HG03280 (cell line): ENCODE data around the gene KIF26A.

Source experiments
- ATAC-seq: cut with Tn5 transposase; IDR thresholded peaks from one replicate; pipeline ENCODE4 v1.9.1; 2021; ENCODE audit warnings: mild to moderate bottlenecking, moderate library complexity; ENCODE audit not compliant: unreplicated experiment

The KIF26A gene

DNA sequence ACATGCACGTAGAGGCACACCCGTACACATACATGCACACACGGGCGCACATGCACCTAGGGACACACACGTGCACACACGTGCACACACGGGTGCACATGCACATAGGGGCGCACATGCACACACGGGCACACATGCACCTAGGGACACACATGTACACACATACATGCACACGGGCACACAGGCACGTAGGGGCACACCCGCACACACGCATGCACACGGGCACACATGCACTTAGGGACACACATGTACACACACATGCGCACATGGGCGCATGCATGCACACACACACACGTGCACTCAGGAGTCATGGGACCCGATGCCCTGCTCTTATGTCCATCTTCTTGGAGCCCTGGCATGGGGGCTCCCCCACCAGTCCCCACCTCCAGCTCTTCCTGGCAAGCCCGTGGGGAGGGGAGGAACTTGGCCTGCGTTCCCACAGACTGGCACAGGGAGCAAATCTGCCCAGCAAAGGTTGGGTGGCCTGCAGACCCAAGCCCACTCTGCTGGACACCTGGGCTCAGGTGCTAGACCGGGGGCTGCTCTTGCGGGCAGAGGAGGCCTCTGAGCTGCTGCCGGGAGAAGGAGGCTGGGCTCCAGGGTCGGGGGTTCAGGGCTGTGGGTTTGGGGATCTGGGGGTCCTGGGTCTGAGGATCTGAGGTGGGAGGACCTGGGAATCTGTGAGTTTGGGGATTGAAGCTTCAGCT lies 51.4 kb downstream of the KIF26A start:
- no peak for ATAC-seq

DNA sequence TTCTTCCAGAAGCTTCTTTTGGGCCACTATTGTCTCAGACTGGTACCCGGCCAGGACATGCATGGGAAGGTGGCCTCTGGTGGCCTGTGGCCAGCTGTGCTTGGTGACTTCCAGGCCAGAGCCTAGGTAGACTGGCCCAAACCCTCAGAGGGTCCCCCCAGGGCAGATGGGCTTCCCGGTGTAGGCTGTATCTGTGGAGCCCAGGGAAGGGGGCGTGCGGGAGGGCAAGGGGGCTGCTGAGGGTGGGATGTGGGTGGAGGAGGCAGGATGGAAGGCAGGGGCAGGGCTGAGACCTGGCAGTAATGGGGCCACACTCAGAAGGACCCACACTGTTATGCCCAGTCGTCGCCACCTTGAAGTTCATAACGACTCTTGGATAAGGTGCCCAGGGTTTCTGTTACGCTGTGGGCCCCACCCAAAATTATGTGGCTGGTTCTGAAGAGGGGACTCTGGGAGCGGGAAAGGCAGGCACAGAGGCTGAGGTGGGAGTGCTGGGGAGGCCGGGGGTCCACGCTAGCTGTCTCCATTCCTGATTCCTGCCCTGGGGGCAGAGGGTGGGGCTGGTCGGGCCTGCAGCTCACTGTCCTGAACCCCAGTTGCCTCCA lies 52.1 kb downstream of the KIF26A start:
- ATAC-seq, result no peak

GRCh38 chr14:104191409-104191997 lies 53.1 kb downstream of the KIF26A start:
- ATAC-seq, result no peak

- ATAC-seq, result no peak
These were observed 53.9 kb downstream of the KIF26A start for GRCh38 chr14:104192146-104192882.

DNA sequence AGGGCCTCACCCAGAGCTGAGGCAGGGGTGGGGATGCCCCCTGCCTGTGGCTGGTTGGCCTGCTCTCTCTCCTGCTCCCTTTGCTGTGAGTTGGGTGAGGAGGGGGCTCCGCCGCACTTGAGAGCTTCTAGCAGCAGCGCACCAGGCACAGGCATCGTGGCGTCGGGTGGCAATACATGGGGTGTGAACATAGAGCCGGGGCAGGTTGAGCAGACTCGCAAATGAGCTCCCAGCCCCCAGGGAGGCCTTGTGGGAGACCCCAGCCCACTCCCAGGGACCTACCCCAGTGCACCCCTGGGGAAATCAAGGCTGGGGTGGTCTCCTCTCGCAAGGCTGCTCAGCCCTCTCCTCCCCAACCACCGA lies 54.5 kb downstream of the KIF26A start:
- ATAC-seq, result no peak

DNA sequence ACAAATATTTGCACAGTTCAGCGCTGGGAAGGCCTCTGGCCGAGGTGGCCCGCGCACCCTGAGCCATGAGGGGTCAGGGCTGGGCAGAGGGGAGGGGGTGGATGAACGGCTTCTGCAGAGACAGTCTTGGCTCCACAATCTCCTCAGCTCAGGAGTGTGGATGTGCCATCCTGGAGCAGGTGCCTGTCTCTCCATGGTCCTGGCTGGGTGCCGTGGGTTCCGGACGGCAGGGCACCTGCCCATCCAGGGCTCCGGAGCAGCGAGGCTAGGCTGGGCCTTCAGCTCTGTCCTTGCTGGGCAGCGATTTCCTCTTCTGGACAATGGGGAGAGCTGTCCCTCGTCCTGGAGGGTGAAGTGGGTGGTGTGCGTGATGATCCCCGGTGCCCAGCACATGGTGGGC lies 55.6 kb downstream of the KIF26A start:
- ATAC-seq, result no peak

DNA sequence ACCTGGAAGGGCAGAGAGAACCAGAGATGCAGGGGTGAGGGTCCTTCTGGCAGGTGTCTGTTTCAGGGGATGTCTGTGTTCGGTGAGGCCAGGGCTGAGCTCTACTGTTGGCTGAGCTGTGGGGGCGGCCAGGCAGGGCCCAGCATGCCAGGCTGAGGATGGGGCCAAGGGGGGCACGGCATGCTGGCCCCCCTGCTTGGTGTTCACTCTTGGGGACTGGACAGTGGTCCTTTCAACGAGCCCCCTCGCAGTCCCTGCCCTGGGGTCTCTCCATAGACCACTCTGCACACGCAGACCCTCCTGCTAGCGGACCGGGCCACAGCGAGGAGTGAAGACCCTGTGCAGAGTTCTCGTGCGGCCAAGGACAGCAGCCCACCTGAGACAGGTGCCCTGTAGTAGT lies 56.3 kb downstream of the KIF26A start:
- ATAC-seq, result no peak

- no peak for ATAC-seq
These were observed 57.0 kb downstream of the KIF26A start for GRCh38 chr14:104195361-104195760.

GRCh38 chr14:104195878-104196277 lies 57.5 kb downstream of the KIF26A start:
- no peak for ATAC-seq

DNA sequence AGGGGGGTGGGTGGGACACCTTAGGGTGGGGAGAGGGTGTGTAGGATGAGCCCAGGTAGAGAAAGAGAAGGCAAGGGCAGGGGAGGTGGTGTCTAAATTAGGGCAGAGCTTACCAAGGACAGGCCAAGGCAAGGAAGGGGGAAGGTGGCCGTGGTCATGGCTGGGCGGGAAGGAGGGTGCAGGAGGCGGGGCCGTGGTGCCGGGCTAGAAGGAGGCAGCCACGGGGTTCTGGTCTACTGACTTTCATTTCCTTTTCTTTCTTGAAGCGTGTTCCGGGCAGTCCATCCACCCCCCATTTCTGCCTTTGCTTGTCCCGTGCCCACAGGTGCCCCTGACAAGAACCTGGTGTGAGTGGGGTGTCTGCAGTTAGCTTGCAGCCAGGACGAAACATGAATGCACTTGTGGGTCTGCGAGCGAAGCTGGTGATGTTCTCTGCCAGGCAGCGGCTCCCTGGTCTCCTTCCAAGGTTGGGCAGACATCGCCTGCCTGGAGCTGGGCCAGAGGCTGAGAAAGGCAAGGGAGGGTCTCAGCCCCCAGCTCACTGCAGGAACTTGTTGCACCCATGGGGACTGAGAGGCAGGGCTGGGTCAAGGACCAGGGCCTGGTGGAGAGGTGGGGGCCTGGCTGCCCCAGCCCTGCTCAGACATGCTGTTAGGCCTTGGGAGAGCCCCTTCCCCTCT lies 58.2 kb downstream of the KIF26A start:
- no peak for ATAC-seq

DNA sequence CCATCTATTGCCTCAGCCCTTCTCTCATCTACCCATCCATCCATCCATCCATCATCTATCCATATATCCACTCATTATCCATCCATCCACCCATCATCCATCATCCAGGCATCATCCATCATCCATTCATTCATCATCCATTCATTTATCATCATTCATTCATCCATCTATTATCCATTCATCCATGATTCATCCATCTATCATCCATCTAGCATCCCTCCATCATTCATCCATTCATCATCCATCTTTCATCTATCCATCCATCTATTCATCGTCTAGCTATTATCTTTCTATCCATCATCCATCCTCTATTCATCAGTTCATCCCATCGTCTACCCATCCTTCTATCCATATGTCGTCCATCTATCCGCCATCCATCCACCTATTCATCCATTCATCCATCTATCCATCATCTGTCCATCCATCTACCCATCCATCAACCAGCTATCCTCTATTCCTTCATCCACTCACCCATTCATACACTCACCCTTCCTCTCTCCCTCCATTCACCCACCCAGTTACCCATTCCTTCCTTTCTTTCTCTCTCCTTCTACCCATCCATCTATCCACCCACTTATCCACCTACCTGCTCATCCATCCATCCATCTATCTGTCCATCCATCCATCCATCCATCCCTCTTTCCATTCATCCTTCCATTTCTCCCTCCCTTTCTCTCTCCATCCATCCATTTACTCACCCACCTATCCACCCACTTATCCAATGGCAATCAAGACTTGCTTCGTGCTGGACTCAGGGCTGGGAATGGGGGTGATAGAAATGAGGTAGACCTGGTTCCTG lies 59.3 kb downstream of the KIF26A start:
- no peak for ATAC-seq

GRCh38 chr14:104199266-104199895 lies 61.0 kb downstream of the KIF26A start:
- ATAC-seq, result no peak

- ATAC-seq, result no peak
These were observed 61.7 kb downstream of the KIF26A start for GRCh38 chr14:104200106-104200505.

DNA sequence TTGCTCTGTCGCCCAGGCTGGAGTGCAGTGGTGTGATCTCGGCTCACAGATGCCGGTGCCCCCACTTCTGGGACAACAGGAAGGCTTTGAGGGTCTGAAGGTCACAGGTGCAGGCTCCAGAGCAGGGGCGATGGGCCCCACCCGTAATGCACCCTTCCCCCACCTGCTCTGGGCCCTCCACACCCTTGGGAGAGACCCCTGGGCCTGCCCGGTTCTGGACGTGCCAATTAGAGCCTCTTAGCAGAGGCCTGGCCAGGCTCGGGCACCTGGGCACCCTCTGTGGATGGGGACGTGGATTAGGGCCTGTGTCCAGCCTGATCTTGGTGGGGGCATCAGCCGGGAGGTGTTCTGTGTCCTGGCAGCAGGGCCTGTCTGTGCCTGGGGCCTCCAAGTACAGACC lies 62.2 kb downstream of the KIF26A start:
- ATAC-seq, result no peak

- ATAC-seq, result no peak
These were observed 62.7 kb downstream of the KIF26A start for GRCh38 chr14:104201063-104201462.

DNA sequence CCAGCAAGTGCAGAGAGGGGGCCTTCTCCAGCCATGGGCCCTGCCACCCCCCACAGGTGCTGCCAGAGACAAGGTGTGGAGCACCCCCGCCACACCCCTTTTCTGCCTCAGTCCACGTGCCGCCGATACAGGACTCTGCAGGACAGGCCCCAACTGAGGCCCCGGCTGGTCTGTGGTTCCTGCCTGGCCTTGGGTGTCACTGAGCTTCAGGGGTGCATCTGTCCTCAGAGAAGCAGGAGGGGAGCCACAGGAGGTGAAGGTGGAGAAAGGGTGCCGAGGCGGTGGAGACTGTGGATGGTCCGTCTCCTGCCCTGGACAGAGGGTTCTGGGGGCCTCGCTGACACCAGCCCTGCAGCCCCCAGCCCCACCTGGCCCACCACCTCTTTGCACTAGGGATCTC lies 63.1 kb downstream of the KIF26A start:
- ATAC-seq, result no peak

DNA sequence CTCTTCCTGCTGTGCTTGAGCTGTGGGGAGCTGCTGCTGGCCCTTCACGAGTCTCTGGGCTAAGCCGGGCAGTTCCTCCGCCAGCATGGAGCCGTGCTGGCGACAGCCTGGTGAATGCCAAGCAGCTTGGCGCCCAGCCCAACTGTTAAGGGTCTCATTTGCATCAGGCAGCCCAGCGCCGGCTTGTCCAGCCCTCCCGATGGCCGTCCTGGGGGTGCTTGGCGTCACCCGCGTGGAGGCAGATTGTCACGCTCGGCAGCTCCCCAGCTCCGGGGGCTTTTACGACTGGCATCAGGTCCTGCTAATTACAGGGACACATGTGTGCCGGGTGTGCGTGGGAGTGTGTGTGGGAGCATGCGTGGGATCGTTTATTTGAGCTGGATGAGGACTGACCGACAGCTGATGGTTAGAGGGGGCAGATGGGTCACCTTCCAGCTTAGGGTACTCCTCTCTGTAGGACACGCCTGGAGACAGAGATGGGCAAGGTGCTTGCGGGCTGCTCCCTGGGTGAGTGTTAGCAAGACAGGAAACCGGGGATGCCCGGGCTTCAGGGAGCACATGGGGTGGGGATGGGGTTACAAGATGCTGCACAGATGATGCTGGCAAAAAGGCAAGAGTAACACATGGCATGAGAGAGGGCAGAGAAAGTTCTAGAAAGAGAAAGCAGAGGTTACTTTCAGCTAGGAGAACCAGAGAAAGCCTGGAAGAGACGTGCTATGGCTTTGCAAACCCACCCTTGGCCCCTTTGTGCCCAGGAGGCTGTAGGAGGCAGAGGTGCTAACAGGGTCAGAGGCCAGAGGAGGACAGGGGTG lies 64.1 kb downstream of the KIF26A start:
- ATAC-seq, result no peak

- ATAC-seq, result no peak
These were observed 64.7 kb downstream of the KIF26A start for GRCh38 chr14:104203071-104203425.

DNA sequence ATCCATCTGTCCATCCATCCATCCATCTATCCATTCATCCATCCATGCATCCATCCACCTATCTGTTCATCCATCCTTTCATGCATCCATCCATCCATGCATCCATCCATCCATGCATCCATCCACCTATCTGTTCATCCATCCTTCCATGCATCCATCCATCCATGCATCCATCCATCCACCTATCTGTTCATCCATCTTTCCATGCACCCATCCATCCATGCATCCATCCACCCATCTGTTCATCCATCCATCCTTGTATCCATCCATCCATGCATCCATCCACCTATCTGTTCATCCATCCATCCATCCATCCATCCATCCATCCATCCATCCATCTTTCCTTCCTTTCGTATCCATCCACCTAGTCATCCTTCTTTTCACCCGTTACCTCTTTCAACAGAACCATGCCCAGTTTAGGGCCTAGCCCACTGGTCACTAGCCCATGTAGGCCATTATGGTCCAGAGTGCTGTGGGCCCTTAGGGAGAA lies 66.3 kb downstream of the KIF26A start:
- no peak for ATAC-seq
